HL-60/S4 (cell line): ENCODE data around the gene MAMLD1.
"Not testable (repeated sequence)": the region's sequence is repeated elsewhere in the genome, so short reads cannot be mapped to it uniquely, and the experiment has no call there.

Experiments used
- in situ Hi-C: fragments of 300-500 bp; cut with MboI; formaldehyde crosslinking; loops from 2 replicates; pipeline ENCODE4 v1.14.3; 2022; ENCODE audit warnings: low sequenced_read_pairs

The MAMLD1 gene

DNA sequence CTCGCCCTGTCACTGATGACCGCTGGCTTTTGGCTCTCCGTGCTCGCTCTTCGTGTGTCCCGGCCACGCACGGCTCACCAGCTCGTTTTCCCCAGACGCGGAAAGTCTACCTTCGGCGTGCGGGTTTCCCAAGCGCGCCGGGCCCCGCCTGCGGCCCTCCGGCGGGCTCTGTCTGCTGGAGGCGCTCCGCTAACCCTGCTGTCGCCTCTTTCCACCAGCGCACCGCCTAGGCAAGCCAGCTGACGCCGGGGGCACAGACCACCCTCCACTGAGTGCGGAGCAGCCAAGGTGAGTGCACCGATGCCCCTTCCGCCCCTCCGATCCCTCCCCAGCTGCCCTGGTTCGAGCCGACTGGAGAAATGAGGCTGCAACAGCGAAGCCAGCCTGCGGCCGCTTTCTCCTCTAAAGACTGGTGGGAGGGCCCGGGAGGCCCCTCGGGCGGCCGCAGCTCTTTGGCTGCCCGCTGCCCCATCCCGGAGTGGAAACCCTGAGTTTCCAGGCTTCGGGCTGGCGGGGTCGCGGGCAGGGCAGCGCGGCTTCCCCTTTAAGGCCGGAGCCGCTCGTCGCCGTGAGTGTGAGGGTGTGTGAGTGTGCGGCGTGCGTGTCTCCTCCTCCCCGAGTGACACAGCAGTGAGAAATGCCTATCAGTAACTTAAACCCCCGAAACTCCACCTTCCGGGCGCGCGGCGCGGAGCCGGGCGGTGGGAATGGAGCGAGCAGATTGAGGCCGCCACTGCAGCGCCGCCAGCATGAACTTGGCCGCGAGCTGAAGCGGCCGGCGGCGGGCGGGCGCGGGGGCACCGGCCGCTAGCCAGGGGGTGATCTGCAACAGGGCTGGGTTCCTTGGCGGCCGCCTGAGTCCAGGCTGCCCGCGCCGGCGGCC, at the start of gene MAMLD1:
MAMLD1 (plus strand) TSS at position 719 of the 883 bp plus-strand sequence. CDS start 82,200 bp downstream, outside the sequence.
- in situ Hi-C loops, result no loop called here

GRCh38 chrX:150313514-150313913, 49.6 kb upstream of the MAMLD1 start:
- in situ Hi-C loops, result no loop called here

GRCh38 chrX:150314186-150314585, 48.9 kb upstream of the MAMLD1 start:
- in situ Hi-C loops, result no loop called here

DNA sequence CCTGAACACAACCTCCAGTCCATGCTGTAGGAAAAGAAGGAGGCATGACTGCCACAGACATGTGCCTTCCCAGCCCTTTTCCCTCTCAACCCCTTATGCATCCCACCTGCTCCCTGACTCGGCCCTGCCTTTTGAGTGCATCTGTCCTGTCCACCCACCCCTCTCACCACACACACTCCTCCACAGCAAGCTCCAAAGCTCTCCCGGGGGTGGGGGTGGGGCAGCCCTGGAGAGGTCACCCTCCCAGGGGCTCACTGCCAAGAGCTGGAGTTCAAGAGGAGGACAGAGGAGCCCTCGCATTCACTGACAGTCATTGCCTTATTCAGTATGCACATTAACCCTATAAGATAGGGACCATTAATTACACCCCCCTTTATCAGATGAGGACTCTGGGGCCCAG, 46.6 kb upstream of the MAMLD1 start:
- in situ Hi-C loops, result no loop called here

GRCh38 chrX:150323020-150323419, 40.1 kb upstream of the MAMLD1 start:
- in situ Hi-C loops, result no loop called here

- in situ Hi-C loops, result no loop called here
These were observed 38.9 kb upstream of the MAMLD1 start for GRCh38 chrX:150324035-150324728.

- in situ Hi-C loops, result no loop called here
These were observed 38.2 kb upstream of the MAMLD1 start for GRCh38 chrX:150324919-150325318.

DNA sequence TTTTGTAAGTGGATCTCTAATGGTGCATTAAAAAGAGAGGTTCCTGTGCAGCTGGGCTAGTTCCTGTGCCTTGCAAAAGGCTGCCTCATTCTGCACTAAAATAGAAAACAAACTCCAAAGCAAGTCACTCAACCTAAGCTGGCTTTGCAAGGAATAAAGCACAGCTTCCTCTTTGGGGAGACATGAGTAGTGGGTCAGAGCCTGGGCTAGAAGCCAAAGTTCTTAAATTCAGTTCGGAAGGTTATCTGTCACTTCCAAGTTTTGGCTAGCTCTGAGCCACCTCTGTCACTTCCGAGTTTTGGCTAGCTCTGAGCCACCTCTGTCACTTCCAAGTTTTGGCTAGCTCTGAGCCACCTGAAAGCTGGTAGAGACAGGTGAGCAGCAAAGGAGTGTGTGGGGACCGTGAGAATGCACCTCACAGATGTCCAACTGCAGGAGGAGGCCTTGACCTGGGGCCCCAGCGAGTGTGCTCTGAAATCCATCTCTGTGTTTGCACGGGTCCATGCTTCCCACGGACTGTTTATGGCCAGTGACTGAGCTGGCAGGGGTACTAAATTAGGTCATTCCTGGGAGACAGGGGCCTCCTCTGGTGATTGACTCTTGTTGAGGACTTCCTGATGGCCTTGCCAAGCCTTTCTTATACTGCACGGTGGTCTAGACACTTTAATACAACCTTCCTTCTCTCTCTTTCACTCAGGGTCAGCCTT, 36.4 kb upstream of the MAMLD1 start:
- in situ Hi-C loops, result no loop called here

DNA sequence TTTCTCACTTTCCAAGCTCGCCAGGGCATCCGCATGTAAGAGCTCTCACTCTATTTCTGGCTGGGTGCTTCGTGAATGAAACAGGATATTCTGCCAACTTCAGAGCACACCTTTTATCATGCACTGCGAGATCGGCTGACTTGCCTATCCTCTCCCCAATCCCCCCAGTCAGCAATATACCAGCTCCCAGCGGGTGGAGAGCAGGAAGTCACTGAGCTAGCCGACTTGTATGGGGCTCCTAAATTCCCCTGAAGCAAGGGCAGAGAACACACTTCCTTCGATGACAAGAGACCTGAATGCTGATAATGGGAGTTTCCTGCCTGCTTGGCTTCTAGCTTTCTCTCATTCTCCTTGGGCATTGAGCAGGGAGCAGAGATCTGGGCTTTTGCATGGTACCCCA, 33.8 kb upstream of the MAMLD1 start:
- in situ Hi-C loops, result no loop called here

DNA sequence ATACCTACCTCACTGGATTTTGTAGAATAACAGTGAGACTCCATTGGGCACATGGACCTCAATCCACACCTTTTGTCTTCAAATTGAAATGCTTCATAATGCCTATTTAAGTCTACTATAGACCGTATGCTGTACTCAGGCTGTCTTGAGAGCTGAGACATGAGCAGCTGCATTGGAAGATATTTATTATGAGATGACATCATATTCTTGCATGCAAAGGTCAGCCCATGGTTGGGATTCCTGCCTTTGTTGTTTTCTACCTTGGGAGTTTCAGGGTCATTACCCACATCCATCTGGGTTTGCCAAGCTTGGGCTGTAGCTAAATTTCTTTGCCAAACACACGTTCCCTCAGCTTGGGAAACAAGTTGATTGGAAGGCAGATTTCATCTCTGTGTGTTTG, 33.2 kb upstream of the MAMLD1 start:
- in situ Hi-C loops, result no loop called here

GRCh38 chrX:150332023-150332422, 31.1 kb upstream of the MAMLD1 start:
- in situ Hi-C loops, result no loop called here

DNA sequence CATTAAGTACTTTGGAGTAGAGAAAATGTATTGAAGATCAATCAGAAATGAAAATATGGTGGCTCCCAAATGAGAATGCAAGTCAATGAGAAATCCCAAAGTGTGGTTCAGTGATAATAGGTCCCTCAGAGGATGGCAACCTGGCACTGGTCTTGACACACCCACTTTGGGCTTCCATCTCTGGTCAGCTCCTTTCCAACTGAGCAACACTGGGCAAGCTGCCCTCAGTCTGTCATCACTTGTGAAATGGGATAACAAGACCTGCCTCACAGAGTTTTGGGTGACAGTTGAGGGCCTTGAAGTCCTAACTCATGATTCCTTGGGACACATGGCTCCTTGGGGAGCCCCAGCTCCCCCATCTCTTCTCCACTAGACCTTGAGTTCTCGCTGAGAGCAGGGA, 29.0 kb upstream of the MAMLD1 start:
- in situ Hi-C loops, result no loop called here

DNA sequence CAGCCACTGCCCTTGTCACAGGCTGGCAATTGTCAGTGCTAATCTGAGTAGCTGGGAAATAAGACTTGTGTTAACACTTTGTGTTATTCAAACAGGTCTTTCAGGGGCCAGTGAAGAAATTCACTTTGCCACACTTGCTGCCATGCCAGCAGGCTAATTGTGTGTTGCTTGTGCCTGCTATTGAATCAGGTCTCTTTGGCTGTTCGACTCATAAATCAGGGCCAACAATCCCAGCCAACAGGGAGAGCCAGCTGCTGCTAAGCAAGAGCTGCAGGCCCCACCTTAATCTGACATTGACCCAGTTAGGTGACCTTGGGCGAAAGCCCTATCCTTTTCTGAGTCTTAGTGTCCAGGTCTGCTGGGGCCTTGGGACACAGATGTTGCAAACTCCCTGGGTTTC, 28.1 kb upstream of the MAMLD1 start:
- in situ Hi-C loops, result no loop called here

DNA sequence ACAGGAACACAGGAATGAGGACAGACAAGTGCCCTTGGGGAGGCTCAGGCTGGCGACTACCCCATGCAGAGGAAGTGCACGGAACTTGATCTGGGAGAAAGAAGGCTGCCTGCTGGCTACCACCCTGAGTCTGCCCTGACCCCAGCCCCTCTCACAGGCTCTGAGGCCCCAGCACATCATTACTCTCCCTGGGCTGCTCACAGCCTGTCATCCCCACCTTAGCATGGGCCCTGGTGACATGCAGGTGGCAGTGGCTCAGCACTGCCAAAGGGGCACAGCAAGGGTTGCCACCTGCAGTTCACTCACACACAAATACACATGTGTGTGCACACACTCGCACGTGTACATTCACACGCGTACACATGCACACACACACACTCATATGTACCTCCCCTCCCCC, 26.1 kb upstream of the MAMLD1 start:
- in situ Hi-C loops, result no loop called here

DNA sequence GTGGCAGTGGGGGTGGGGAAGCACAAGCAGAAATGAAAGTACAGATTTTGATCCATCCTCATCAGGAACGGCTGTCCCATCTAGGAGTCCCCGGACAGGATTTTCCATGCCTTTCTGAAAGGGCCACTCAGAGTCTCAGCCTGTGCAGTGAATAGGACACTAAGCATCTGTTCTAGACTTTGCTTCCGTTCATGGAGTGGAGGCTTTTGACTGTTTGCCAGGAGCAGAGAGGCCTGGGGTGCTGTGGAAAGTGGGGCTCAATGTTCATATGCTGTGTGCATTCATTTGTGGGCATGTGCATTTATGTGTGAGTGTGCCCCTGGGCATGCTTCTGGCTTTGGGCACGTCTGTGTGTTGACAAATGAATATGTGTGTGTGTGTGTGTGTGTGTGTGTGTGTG, 25.6 kb upstream of the MAMLD1 start:
- in situ Hi-C loops, result no loop called here

DNA sequence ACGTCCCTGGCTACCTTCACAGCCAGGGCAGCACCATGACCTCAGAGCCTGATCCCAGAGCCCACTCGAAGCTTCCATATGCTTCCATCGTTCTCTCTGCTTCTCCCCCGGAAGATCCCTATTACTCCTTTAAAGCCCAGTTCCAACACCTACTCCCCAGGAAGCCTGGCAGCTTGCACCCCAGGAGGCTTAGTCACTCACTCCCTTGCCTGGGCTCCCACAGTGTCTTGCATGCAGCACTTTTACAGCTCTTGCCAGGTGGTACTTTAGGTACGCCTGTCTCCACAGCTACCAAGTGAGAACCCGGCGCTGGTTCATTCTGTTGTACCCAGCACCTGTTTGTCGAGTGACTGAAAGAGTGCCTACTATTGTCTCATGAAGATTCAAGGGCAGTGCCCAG, 24.5 kb upstream of the MAMLD1 start:
- in situ Hi-C loops, result no loop called here

DNA sequence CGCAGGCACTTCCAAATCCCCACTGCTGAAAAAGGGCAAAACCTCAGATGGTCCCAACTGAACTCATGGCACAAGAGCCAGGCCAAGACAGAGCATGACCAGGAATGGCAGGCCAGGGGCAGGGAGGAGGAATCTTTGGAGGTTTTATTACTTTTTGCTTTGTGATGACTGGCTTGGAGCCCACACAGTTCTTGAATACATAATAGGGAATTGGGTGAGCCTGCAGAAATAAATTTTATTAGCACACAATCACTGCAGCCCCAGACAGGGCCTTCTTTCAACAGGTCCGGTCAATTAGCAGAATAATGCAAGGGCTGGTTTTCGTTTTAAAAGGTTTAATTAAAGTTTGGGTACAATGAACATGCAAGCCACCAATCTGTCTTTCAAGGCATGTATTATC, 23.4 kb upstream of the MAMLD1 start:
- in situ Hi-C loops, result no loop called here

DNA sequence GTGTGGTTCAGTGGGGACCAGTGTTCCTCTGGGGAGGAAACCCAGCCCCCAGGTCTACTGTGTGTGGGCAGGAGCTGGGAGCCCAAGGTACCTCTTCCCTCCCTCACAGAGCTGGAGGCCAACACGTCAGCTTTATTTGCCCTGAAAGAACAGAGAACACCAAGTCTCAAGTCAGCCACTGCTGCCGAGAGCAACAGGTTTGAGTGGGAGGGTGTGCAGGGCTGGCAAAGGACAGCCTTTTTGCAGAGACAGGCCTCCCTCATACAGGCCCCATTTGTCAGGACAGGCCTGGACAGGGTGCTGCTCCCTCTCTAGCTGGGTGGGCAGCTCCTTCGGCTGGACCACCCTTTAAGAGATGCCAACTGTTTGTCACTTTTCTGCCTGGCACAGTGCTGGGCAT, 22.8 kb upstream of the MAMLD1 start:
- in situ Hi-C loops, result not testable (repeated sequence)

- in situ Hi-C loops, result no loop called here
These were observed 15.6 kb upstream of the MAMLD1 start for GRCh38 chrX:150347471-150347870.

GRCh38 chrX:150348365-150348764, 14.8 kb upstream of the MAMLD1 start:
- in situ Hi-C loops, result no loop called here

- in situ Hi-C loops, result no loop called here
These were observed 11.0 kb upstream of the MAMLD1 start for GRCh38 chrX:150352114-150352513.

DNA sequence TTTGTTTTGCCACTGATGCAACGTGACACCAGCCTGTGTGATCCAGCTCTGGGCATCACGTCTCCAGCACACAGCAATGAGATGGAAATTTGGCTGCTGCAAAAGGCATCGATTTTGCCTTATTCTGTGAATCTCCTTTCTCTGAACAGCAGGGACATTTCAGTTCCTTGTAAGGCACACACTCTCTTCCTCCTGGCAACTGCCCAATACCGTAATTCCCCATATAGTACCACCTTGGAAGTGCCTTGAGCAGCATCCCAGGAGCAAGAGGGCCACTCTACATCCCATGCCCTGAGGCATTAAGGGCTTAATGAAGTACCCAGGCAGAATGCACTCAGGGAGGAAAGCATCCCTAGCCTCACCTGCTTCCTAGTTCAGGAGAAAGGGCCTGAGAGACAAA, 10.5 kb upstream of the MAMLD1 start:
- in situ Hi-C loops, result no loop called here
